NCI-H2107 treated with DMSO at 0.1 percent for 48 hours (cell line): ENCODE results near the gene PARVB.

Experiments
- DNase-seq: peaks from one replicate; lab custom pipeline; 2025; ENCODE audit not compliant: unreplicated experiment; lab: John Stamatoyannopoulos, UW

Gene PARVB

DNA sequence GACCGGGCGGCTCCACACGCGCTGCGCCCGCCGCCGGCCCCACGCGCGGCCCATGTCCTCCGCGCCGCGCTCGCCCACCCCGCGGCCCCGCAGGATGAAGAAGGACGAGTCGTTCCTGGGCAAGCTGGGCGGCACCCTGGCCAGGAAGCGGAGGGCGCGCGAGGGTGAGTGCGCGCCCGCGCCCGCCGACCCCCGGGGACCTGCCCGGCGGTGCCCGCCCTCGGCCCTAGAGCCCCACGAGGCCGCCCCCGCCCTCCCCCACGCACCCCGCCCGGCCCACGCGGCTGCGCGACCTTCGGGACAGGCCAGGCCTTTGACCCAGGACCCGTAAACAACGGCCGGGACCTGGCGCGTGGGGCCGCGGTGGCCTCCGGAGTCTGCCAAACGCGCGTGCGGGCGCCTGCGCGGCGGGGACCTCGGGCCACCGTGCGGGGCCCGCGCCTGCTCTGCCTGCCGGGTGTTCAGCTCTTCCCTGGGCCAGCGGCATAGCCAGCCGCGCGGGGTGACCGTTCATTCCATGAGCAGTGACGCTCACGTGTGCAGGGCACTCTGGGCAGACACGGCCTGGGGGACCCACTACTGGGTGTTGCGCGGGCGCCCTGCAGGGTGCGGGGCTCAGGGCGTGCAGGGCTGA, at the start of gene PARVB:
PARVB (plus strand) TSS at position 15 of the 634 bp plus-strand sequence; CDS start at position 53, 38 bp downstream.
- DNase-seq: no peak

GRCh38 chr22:43975041-43975440, 49.1 kb upstream of the PARVB start:
- DNase-seq: no peak

DNA sequence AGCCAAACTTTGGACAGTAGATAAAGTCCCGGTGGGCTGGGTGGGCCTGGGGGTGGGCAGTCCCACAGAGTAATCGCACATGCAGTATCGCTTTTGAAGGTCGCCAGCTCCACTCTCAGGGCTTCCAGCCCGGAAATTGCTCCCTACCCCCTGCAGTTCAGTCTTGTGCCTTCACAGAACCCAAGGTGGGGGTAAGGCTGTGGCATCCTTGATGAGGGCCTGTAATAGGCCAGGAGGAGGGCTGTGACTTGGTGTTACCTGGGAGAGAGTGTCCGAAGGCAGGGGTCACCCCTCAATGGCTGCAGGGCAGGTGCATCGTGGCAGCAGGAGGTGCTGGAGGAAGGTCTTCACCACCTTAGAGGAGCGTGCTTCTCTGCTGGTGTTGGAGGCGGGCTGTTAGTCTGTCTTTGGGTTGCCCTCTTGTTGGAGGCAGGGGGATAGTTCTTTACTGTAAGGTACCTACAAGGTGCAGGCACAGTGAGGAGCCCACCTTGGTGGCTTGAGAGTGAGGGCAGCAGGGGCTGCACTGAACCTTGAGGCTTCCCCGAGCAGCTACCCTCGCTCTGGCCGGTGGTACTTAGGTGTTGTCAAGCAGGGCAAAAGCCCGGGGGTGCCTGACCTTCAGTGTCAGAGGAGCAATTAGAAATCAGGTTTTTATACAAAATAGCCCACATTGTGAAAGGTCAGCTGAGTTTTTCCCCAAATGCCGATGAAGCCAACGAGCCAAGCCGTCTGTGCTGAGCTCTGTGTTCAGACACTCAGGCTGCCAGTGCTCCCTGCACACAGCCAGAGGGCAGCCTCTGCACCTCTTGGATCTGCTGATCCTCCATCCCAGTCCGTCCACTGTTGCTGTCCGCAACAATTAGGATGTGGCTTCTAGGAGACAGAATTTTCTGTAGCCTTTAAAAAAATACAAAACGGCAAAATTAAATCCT, 47.0 kb upstream of the PARVB start:
- no peak for DNase-seq

- no peak for DNase-seq
Measured at GRCh38 chr22:43978558-43978957, 45.5 kb upstream of the PARVB start.

- DNase-seq: no peak
Measured at GRCh38 chr22:43980579-43980978, 43.5 kb upstream of the PARVB start.

DNA sequence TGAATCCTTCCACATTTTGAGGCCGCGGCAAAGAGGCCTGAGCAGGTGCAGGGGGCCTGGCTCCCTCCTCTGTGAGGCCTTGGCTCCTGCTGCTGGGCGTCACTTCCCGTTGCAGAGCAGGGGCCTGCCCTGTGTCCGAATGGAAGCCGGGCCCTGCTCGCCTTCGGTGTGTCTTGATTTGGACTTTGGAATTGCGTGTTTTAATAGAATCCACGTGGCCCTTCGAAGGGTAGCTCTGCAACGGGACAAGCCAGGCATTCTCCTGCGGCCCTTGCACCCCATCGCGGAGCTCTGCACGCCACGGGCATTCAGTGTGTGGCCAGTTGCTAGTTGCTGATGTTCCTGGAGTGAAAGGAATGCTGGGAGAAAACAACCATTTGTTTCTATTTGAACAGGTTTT, 43.1 kb upstream of the PARVB start:
- no peak for DNase-seq

GRCh38 chr22:43983808-43984207, 40.3 kb upstream of the PARVB start:
- DNase-seq: no peak

GRCh38 chr22:43985532-43985931, 38.6 kb upstream of the PARVB start:
- DNase-seq: no peak

DNA sequence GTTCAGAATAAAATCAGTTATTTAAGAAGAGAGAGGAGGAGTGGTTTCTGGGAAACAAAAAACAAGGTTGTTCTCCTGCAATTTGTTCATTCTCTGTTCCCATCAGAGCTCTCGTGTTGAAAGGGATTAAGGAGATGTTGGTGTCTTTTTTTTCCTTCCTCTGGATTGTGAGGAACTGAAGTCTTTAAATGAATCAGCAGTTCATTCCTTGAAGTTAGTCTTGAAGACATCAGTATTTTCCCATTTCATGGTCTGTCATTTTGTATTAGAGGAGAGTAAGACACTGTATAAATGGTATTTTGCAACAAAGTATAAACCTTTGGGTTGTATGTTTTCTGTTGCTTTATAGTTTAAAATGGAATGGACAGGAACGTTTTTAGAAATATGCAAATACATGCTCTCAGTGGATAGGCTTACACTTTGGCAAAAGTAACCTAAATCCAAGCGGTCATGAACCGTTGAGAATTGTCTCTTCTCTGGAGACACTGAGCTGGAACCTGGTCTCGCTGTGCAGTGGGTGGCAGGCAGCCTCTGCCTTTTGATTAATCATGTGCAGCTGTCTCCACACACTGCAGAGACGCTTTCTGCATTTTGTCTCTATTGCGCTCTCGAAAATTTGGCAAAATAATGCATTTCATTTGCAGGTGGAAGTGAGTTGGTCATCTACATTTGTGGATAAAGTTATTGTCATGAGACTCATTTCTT, 35.8 kb upstream of the PARVB start:
- DNase-seq: no peak

DNA sequence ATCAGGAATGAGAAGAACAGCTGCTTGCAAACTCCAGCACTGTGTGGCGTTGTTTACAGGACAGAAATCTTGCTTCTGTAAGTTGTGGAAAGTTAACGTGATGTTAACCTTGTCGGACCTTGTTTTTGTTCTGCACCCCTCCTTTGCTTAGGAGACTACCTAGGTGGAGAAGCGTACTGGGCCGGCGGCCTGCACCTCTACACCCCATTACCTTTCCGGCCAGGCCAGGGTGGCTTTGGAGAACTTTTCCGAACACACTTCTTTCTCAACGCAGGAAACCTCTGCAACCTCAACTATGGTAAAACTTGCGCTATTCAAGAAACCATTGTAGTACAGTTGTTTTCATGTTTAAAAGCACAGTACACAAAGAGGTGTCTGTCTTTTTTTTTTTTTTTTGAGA, 35.1 kb upstream of the PARVB start:
- no peak for DNase-seq

- DNase-seq: peak; percentile 47
Measured at GRCh38 chr22:43990044-43990443, 34.1 kb upstream of the PARVB start.

- DNase-seq: no peak
Measured at GRCh38 chr22:43991316-43992020, 32.6 kb upstream of the PARVB start.

DNA sequence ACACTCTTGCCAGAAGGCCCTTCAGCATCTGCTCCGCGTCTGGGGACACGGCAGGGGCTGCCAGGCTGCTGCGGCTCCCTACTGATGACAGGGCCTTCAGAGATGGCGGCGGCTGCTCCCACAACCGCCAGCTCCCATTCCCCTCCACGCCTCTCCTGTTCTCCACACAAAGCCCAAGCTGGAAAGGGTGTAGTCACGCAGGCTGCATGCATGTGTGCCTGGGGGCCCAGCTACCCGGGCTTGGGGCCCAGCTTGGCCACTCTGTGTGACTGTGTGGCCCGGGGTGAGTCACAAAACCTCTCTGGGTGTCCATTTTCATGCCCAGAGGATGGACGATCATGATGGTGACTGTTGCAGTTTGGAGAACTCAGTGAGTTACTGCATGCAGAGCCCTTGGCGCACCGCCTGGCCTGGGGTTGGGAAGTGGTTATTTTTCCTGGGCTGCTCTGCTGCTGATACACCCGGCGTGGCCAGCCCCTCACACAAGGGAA, 31.7 kb upstream of the PARVB start:
- DNase-seq: no peak

- DNase-seq: peak; percentile 53
Measured at GRCh38 chr22:43993072-43993760, 30.9 kb upstream of the PARVB start.

- peak; percentile 21 for DNase-seq
Measured at GRCh38 chr22:43994006-43994405, 30.1 kb upstream of the PARVB start.

GRCh38 chr22:43994416-43994815, 29.7 kb upstream of the PARVB start:
- DNase-seq: no peak

- no peak for DNase-seq
Measured at GRCh38 chr22:43995057-43995685, 28.9 kb upstream of the PARVB start.

- DNase-seq: no peak
Measured at GRCh38 chr22:43995798-43996169, 28.3 kb upstream of the PARVB start.

- no peak for DNase-seq
Measured at GRCh38 chr22:43996170-43996980, 27.7 kb upstream of the PARVB start.
